ENCODE results near the gene RENBP.

DNA sequence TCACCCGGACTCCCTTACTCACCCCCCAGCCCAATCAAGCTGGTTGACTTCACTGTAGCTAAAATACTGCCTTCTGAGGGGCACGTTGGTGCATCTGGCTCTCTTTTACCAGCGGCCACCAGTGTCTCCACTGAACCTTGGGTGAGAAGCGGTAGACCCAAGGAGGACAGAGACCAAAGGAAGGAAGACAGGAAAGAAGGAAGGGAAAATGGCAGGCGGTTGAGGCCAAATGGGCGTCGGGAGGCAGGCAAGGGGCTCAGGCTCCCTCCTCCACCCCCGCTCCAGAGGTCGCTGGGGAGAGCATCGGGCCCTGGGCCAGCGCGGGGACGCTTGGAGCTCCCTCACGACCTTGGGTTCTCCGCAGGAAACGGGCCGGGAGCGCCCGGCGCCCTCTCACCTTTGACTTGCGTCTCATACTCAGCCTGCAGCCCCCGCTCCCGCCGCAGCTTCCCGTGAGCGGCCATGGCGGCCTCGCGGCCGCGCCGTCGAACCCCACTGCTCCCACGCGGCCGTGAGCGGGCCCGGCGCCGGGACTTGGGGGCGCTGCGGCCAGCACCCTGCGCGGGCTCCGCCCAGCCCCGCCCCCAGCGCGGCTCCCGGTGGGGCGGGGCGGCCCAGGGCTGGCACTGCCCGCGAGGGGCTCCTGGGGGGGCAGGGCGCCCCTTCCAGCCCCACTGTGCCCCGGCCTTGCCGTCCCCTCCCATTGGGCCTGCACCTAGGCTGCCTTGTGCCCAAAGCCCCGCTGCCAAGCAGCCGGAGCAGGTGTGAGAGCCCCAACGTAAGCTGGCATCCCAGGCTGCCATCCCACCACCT lies 18.5 kb downstream of the RENBP start, which contains the start of gene ARHGAP4:
- TF ChIP-seq, protein P1, sequence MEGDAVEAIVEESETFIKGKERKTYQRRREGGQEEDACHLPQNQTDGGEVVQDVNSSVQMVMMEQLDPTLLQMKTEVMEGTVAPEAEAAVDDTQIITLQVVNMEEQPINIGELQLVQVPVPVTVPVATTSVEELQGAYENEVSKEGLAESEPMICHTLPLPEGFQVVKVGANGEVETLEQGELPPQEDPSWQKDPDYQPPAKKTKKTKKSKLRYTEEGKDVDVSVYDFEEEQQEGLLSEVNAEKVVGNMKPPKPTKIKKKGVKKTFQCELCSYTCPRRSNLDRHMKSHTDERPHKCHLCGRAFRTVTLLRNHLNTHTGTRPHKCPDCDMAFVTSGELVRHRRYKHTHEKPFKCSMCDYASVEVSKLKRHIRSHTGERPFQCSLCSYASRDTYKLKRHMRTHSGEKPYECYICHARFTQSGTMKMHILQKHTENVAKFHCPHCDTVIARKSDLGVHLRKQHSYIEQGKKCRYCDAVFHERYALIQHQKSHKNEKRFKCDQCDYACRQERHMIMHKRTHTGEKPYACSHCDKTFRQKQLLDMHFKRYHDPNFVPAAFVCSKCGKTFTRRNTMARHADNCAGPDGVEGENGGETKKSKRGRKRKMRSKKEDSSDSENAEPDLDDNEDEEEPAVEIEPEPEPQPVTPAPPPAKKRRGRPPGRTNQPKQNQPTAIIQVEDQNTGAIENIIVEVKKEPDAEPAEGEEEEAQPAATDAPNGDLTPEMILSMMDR (conservative IDR thresholded peaks at IDR 0.05; ENCODE audit: low read length) = no peak
- no peak for TF ChIP-seq EZH2phosphoT487 (IDR thresholded peaks at IDR 0.05; ENCODE audit: borderline replicate concordance)
